GM19035 (cell line): Measurements from ENCODE around the gene PTPN11.
"Not testable (repeated sequence)": the region's sequence is repeated elsewhere in the genome, so short reads cannot be mapped to it uniquely, and the experiment has no call there.

Experiments
- ATAC-seq: cut with Tn5 transposase; IDR thresholded peaks from one replicate; pipeline ENCODE4 v1.9.1; 2021; ENCODE audit not compliant: unreplicated experiment

PTPN11 gene

GRCh38 chr12:112513471-112513870, 94.7 kb downstream of the PTPN11 start:
- ATAC-seq: no peak

- ATAC-seq: no peak
Measured at GRCh38 chr12:112514456-112514855, 95.7 kb downstream of the PTPN11 start.

- no peak for ATAC-seq
Measured at GRCh38 chr12:112514926-112515642, 96.3 kb downstream of the PTPN11 start.

- ATAC-seq: no peak
Measured at GRCh38 chr12:112515868-112516267, 97.1 kb downstream of the PTPN11 start.

- ATAC-seq: no peak
Measured at GRCh38 chr12:112517730-112518364, 99.1 kb downstream of the PTPN11 start.

- ATAC-seq: no peak
Measured at GRCh38 chr12:112518365-112518735, 99.6 kb downstream of the PTPN11 start.

GRCh38 chr12:112519841-112520340, 101.1 kb downstream of the PTPN11 start:
- not testable (repeated sequence) for ATAC-seq

- ATAC-seq: no peak
Measured at GRCh38 chr12:112523856-112524255, 105.1 kb downstream of the PTPN11 start.

- no peak for ATAC-seq
Measured at GRCh38 chr12:112524269-112524668, 105.5 kb downstream of the PTPN11 start.

- ATAC-seq: no peak
Measured at GRCh38 chr12:112524676-112525425, 106.1 kb downstream of the PTPN11 start.

GRCh38 chr12:112525426-112525809, 106.7 kb downstream of the PTPN11 start:
- ATAC-seq: no peak

- ATAC-seq: no peak
Measured at GRCh38 chr12:112527082-112527481, 108.3 kb downstream of the PTPN11 start.

GRCh38 chr12:112527501-112527900, 108.8 kb downstream of the PTPN11 start:
- ATAC-seq: no peak

GRCh38 chr12:112528521-112528920, 109.8 kb downstream of the PTPN11 start:
- no peak for ATAC-seq

- no peak for ATAC-seq
Measured at GRCh38 chr12:112530941-112531340, 112.2 kb downstream of the PTPN11 start.

- ATAC-seq: no peak
Measured at GRCh38 chr12:112532106-112532505, 113.4 kb downstream of the PTPN11 start.

GRCh38 chr12:112533528-112533927, 114.8 kb downstream of the PTPN11 start:
- no peak for ATAC-seq

- no peak for ATAC-seq
Measured at GRCh38 chr12:112535017-112535416, 116.3 kb downstream of the PTPN11 start.

- no peak for ATAC-seq
Measured at GRCh38 chr12:112535637-112536366, 117.1 kb downstream of the PTPN11 start.

GRCh38 chr12:112536367-112536730, 117.6 kb downstream of the PTPN11 start:
- ATAC-seq: no peak

- ATAC-seq: no peak
Measured at GRCh38 chr12:112537710-112538396, 119.1 kb downstream of the PTPN11 start.
